ENCODE data around the gene MRNIP. TPM values are rescaled to one million over a fixed set of nuclear protein-coding genes. Genes with fewer than 3 reads are reported as not detected.
A peak's percentile ranks its signal among the peaks of the same experiment; 100 is the strongest.

The MRNIP gene
- total RNA-seq, 1 donor from 2014 or later, result 25.4 TPM

- DNase-seq, result peak; percentile 59
- H3K9me3 ChIP-seq, result no peaks in the 10 kb centered on the region
- ATAC-seq, result no peak
- H3K27me3 ChIP-seq, result no peaks in the 10 kb centered on the region
- peak overlapping the region; percentile 17 for H3K27ac ChIP-seq
- no peak for TF ChIP-seq CTCF (IDR thresholded peaks at IDR 0.05)
- no peaks in the 10 kb centered on the region for H3K36me3 ChIP-seq
- intact Hi-C loops (cut with DNase I), result no loop called here
- H3K4me1 ChIP-seq, result peaks cover 29% of the 10 kb centered on the region
- peak overlapping the region; percentile 55 for H3K4me3 ChIP-seq
Observed at GRCh38 chr5:179816401-179816795, 42.2 kb downstream of the MRNIP start.

DNA sequence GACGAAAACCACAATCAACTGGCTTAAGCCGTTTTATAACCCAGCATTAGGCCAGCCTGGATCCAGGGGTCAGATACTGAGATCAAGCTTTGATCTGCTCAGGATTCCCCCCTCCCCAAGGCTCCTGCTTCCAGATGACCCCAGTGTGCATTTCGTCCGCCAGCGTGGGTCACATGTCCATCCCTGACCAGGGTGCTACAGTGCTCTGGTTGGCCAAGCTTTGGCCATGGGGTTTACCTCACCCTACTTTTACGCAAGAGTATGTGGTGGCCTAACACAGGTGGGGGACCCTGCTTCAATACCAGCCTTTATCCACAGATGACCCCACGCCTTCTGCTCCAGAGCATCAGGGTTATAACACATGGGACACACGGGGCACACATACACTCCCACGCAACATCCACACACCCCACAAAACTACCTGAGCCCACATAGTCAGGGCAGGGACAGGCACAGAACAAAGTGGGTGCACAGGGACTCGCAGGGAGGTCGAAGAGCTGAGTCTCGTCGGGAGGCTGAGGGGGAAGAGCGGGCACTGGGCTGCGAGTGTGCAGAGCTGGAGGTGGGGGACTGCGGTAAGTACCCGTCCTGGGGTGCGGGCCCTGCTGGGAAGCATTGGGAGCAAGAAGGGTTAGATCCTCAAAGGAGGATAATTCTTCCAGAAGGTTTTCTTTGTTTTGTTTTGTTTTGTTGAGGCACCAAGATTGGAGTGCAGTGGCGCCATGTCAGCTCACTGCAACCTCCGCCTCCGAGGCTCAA lies 42.9 kb downstream of the MRNIP start:
- ATAC-seq, result no peak
- Histone ChIP-seq H3K4me3 (no peak overlapping the region), H3K27ac (no peak overlapping the region), H3K27me3 (no peaks in the 10 kb centered on the region), H3K4me1 (peaks cover 29% of the 10 kb centered on the region), H3K36me3 (no peaks in the 10 kb centered on the region), H3K9me3 (no peaks in the 10 kb centered on the region)
- peak; percentile 61 for DNase-seq
- TF ChIP-seq CTCF (IDR thresholded peaks at IDR 0.05), result no peak
- intact Hi-C loops (cut with DNase I), result no loop called here

DNA sequence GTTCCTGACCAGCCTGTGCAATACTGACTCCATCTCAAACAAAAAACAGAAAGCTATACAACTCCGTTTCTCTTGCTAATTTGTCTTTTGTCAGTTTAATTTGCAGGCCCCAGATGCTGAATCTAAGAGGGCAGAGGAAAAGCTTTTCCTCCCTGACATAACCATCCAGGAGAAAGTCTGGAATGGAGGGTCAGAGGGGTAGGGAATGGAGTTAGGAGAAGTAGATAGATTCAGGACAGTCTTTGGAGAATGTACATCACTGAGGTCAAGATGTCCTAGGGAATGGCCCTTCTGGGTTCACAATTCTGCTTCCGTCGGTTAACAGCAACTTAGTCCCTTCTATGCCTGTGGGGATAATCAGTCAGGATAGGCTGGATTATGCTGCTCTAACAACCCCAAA lies 44.5 kb downstream of the MRNIP start:
- DNase-seq (no peak), ATAC-seq (no peak)
- no peaks in the 10 kb centered on the region for H3K27me3 ChIP-seq
- intact Hi-C loops (cut with DNase I), result no loop called here
- H3K4me1 ChIP-seq, result peaks cover 17% of the 10 kb centered on the region
- no peaks in the 10 kb centered on the region for H3K36me3 ChIP-seq
- H3K9me3 ChIP-seq, result no peaks in the 10 kb centered on the region
- H3K27ac ChIP-seq, result no peak overlapping the region
- no peak for TF ChIP-seq CTCF (IDR thresholded peaks at IDR 0.05)
- H3K4me3 ChIP-seq, result no peak overlapping the region

DNA sequence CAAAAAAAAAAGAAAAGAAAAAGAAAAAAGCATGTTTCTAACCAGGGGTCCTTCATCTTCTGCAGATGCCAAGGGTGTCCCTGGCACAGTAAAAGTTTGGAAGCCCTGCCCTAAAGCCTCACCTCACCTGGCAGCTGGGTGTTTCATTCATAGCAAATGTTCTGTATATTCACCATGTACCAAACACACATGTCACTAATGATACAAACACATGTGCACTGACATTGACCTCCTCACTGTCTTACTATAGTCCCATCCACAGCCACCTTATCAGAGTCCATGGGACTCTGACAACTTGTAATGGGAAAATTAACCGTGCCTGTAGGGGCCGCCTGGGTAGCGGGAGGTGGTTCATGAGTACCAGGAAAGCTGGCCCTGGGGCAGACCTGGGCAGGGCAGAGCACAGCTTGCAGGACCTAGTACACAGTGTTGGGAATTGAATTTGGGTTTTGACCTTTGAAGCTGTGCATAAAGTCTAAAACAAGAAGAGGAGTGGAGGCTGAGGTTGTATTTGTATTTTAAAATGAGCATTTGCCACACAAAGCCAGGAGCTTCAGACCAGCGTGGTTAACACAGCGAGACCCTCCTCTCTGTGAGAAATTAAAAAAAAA lies 45.5 kb downstream of the MRNIP start:
- Histone ChIP-seq H3K27me3 (no peaks in the 10 kb centered on the region), H3K27ac (no peak overlapping the region), H3K4me3 (no peak overlapping the region), H3K9me3 (no peaks in the 10 kb centered on the region), H3K4me1 (peaks cover 10% of the 10 kb centered on the region), H3K36me3 (no peaks in the 10 kb centered on the region)
- ATAC-seq (no peak), DNase-seq (no peak)
- intact Hi-C loops (cut with DNase I), result no loop called here
- no peak for TF ChIP-seq CTCF (IDR thresholded peaks at IDR 0.05)

DNA sequence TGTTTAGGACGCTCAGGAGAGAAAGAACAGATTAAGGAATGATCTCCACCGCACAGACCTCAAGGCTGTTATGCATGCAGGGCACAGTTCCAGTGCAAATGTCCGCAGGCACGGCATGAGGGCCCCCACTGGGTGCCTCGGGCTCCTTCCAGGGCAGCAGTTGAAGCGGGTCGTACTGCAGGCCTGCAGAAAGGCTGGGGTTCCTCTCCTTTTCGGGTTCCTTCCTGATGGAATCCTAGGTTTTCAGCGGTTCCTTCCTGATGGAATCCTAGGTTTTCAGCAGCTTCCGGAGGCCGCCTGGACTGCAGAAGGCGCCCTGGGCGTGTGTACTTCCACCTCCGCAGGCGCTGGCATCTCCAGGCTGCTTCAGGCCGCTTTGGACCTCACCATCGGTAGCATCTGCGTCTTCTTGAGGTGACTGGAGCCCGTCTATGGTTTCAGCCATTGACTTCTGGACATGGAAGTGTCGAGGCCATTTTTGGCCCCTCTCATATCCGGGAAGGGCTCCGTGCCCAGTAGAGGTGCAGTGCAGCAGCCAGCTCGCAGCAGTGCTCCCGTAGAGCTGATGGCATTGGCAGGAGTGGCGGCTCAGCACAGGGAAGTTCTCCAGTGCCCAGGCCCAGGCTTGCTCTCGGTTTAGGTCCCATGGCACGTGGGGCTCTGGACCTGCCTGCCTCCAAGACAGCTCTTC lies 46.3 kb downstream of the MRNIP start:
- intact Hi-C loops (cut with DNase I), result no loop called here
- H3K9me3 ChIP-seq, result no peaks in the 10 kb centered on the region
- ATAC-seq, result no peak
- H3K4me1 ChIP-seq, result peaks cover 7% of the 10 kb centered on the region
- H3K36me3 ChIP-seq, result no peaks in the 10 kb centered on the region
- no peaks in the 10 kb centered on the region for H3K27me3 ChIP-seq
- H3K27ac ChIP-seq, result no peak overlapping the region
- no peak for TF ChIP-seq CTCF (IDR thresholded peaks at IDR 0.05)
- no peak for DNase-seq
- no peak overlapping the region for H3K4me3 ChIP-seq

All from upper lobe of right lung (tissue), 1 donor.